GM18870 (cell line): ENCODE measurements around the gene PISD.

Source experiments
- ATAC-seq: cut with Tn5 transposase; IDR thresholded peaks from one replicate; pipeline ENCODE4 v1.9.1; 2021; ENCODE audit warnings: moderate library complexity; ENCODE audit not compliant: unreplicated experiment

The PISD gene

GRCh38 chr22:31626427-31627150 is 35.4 kb downstream of the PISD start:
- no peak for ATAC-seq

GRCh38 chr22:31625661-31626426 is 36.2 kb downstream of the PISD start:
- ATAC-seq, result no peak

- no peak for ATAC-seq
Observed at GRCh38 chr22:31625257-31625640, 36.8 kb downstream of the PISD start.

GRCh38 chr22:31623592-31624304 is 38.3 kb downstream of the PISD start:
- ATAC-seq, result no peak

GRCh38 chr22:31622980-31623379 is 39.0 kb downstream of the PISD start:
- no peak for ATAC-seq

GRCh38 chr22:31621507-31622124 is 40.4 kb downstream of the PISD start:
- ATAC-seq, result no peak

GRCh38 chr22:31620756-31621480 is 41.1 kb downstream of the PISD start:
- ATAC-seq, result no peak

- no peak for ATAC-seq
Observed at GRCh38 chr22:31619611-31620300, 42.3 kb downstream of the PISD start.

- ATAC-seq, result no peak
Observed at GRCh38 chr22:31618471-31619176, 43.4 kb downstream of the PISD start.

- ATAC-seq, result no peak
Observed at GRCh38 chr22:31618057-31618456, 44.0 kb downstream of the PISD start.

- ATAC-seq, result no peak
Observed at GRCh38 chr22:31616315-31616980, 45.6 kb downstream of the PISD start.

GRCh38 chr22:31615940-31616314 is 46.1 kb downstream of the PISD start:
- ATAC-seq, result no peak

- ATAC-seq, result no peak
Observed at GRCh38 chr22:31615491-31615860, 46.5 kb downstream of the PISD start.

- no peak for ATAC-seq
Observed at GRCh38 chr22:31614781-31615490, 47.1 kb downstream of the PISD start.

- no peak for ATAC-seq
Observed at GRCh38 chr22:31613904-31614296, 48.1 kb downstream of the PISD start.

- ATAC-seq, result no peak
Observed at GRCh38 chr22:31613286-31613903, 48.6 kb downstream of the PISD start.

- ATAC-seq, result no peak
Observed at GRCh38 chr22:31612891-31613285, 49.1 kb downstream of the PISD start.
